Raji (cell line): Measurements from ENCODE around the gene SMARCA2.
A peak's percentile ranks its signal among the peaks of the same experiment; 100 is the strongest.

Experiments used
- POLR2A ChIP-seq: IDR thresholded peaks from 2 replicates; pipeline ENCODE4 v1.6.1; 2011; ENCODE audit warnings: low read depth, low read length, control low read depth; ENCODE audit not compliant: insufficient read depth

The SMARCA2 gene

DNA sequence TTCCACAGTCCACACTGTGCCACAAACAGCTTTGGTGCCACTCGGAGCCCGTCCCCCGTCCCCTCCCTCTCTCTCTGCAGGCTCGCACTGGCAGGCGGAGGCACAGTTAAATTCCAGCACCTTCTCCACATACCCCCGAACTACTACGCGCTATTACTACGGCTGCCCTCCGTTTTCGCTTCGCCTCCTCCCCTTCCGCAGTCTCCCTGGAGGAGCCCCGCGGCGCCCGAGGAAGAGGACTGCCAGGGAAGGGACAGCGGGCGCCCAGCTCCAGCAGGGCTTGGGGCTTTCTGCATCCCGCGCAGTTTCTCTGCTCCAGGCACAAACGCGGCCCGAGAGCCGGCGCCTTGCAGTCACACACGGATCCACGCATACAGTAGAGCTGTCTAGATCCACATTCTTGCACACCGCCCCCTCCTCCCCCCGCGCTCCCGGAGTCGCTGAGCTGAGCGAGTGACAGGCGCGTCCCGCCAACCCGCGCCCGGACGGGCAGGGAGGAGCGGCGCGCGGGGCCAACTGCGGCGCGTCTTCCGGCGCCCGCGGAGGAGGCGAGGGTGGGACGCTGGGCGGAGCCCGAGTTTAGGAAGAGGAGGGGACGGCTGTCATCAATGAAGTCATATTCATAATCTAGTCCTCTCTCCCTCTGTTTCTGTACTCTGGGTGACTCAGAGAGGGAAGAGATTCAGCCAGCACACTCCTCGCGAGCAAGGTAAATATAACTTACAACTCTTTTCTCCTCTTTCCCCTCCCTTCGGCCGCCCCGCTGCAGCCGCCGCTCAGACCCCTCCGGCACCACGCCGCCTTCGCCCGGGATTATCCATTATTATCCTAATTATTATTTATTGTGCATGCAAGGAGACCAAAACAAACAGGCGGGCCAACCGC lies at the start of gene SMARCA2:
TSS of gene SMARCA2 (plus strand) at position 652 of the 885 bp plus-strand sequence. CDS start 13,676 bp downstream, outside the sequence.
- peak; percentile 68 for TF ChIP-seq POLR2A

DNA sequence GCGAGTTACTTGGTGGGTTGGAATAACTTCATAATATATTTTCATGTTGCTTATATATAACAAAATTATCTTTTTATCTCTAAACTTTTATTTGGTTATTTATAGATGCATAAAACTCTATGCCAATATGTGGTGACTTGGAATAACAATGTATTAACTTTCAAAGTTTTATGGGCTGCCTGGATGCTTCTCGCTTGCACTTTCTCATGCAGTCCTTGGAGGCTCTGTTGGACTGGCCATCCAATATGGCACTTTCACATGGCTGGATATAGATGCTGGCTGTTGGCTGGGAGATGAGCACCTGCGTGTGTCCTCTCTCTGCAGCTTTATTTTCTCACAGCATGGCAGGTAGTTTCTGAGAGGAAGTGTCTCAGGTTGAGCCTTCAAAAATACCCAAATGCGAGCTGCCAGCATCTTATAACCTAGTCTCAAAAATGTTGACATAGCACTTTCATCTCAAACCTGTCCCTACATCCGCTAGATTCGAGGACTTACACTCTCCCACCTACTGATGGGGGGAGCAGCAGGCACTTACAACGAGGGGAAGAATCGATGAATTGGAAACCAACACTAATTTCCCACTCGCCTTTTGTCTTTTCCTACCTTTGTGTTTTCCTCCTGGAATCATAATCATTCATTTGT lies 48.3 kb upstream of the SMARCA2 start:
- TF ChIP-seq POLR2A: no peak

DNA sequence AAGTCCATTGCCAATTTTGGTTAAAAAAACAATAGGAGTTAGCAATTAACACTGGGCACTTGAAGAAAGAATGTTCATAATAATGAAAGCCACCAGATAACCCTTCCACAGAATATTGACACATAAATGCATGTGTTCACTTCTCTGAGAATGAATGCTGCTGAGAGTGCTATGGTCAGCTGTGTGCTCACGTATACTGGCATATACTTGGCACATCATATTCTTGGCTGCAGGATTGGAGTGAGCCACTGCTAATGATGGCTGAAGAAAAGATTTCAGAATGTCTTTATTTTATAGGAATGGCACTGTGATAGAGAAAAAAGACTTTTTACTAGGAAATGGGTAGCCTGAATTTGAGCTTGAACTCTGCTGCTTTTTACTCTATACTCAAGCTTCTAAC lies 46.0 kb upstream of the SMARCA2 start:
- TF ChIP-seq POLR2A: no peak

DNA sequence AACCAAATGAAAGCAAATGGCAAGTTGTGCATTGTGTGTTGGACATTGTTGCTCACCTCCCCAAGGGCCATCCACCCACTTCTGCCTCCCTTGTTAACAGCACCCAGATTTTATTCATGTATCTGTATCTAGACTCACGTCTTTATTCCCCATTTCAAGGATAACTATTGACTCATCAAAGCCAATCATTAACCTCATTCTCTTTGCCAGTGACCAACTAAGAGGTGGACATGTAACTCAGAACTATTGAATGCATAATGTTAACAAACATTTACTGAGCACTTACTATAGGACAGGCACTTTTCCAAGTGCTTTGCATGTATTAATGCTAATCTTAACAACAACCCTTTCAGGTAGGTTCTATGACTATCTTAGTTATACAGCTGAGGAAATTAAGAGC lies 45.2 kb upstream of the SMARCA2 start:
- no peak for TF ChIP-seq POLR2A

GRCh38 chr9:1972672-1973071 lies 42.5 kb upstream of the SMARCA2 start:
- TF ChIP-seq POLR2A: no peak

DNA sequence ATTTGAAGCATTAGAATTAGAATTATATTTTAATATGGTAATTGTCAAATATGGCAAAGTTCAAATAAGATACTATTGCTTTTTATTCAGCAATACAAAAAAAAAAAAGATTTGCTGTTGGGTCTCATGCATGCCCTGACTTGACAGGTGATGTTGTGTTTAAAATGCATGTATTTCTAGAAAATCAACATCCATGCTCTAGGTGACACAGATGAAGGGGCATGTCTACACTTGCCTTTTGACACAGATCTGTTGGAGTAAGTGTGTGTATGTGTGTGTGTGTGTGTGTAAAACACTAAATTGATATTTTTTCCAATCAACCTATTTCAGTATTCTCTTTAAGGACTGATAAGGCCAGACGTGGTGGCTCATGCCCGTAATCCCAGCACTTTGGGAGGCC lies 38.1 kb upstream of the SMARCA2 start:
- TF ChIP-seq POLR2A: no peak

- no peak for TF ChIP-seq POLR2A
Observed at GRCh38 chr9:1978941-1979340, 36.2 kb upstream of the SMARCA2 start.

GRCh38 chr9:1979741-1980367 lies 35.3 kb upstream of the SMARCA2 start:
- TF ChIP-seq POLR2A: no peak

- TF ChIP-seq POLR2A: no peak
Observed at GRCh38 chr9:1980387-1980786, 34.8 kb upstream of the SMARCA2 start.

GRCh38 chr9:1982074-1982473 lies 33.1 kb upstream of the SMARCA2 start:
- TF ChIP-seq POLR2A: no peak

GRCh38 chr9:1986341-1986740 lies 28.8 kb upstream of the SMARCA2 start:
- TF ChIP-seq POLR2A: no peak

DNA sequence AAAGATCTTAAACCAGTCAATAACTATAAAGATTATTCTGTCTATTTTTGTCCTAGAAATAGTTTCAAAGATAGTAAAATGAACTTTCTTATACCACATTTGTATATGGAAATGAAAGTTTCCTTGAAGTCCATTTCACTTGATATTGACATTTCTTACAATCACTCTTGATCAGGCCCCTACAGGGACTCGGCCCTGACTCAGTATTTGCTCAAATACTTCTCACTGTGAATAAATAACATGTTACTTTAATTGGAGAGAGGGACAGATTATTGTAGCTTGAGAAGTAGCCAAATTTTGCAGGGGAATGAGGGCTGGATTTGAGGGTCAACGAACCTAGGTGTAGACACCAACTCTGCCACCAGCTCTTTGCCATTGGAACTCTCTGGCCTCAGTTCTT lies 25.6 kb upstream of the SMARCA2 start:
- no peak for TF ChIP-seq POLR2A

DNA sequence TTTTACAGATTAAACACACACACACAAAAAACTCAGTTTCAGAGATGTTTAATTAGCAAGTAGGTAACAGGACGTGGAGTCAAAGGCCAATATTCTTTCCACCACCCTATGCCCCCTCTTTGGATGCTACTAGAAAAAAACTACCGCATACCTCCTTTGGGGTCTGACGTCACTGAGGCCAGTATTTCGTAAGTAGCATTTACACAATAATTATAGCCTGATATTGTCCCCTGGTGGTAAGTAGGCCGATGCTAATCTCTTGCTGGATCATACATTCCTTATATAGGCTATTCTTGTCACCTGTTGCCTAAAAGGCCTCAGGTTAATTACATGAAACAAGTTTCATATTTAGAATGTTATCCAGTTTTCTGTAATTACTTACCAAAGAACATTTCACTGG lies 21.0 kb upstream of the SMARCA2 start:
- TF ChIP-seq POLR2A: no peak

DNA sequence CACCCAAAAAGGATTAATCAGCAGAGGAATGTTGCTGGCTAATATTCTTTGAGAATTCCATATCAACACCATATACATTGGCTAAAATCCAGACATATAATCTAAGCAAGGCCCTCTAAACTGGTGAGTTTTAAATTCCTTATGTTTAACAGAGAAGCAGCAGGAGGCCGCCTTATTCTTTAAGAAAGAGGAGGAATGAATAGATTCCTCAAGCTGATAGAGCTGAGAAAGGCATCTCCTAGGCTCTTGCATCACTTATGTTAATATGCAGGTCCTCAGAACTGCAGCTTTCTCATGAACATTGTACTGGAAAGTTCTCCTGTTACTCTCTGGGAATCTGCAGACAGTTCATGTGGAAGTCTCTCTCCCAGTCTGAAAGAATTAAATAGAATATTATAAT lies 20.1 kb upstream of the SMARCA2 start:
- no peak for TF ChIP-seq POLR2A

DNA sequence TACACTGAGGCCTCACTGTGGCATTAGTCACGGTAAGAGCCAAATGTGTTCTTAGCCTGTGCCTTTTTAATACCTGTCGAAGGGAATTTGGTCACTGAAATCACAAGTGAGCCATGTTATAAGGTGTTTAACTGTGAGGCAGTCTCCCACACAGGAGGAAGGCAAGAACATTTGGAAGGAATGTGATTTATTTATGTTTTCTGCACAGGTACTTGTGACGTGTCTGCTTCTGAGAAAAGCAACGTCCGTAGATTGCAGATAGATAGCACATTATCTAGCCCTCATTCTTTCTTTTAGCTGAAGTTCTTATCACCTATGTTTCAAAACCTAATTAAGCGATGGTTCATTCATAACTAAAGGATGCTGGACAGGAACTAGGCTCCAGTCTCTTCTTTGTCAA lies 19.0 kb upstream of the SMARCA2 start:
- no peak for TF ChIP-seq POLR2A

DNA sequence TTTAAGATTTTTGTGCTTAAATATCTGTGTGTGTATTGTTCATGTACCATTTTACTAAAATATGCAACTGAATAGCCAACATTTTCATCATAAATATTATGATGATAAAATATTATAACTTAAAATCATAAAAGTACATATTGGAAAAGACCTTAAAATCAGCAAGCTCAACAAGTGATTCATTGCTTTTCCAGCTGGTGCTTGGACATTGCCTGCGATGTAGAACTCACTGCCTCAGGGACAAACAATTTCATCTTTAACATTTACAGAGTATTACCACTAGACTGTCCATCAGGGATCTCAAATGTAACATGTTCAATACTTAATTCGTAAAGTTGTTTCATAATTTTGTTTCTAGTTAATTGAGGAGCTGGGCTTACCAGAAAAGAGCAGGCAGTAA lies 17.5 kb upstream of the SMARCA2 start:
- no peak for TF ChIP-seq POLR2A
